Right lobe of liver (tissue), 4 donors: ENCODE results near the gene FAM174C.

ENCODE experiments used
- CTCF ChIP-seq, 4 donors: fragments of 200-600 bp in 3 of 4; fragments of 450-650 bp in 1 of 4; IDR thresholded peaks; one replicate each; pipeline versions ENCODE4 v1.5.1 to v1.8.0; 2016 to 2022; ENCODE audit warnings: antibody characterized with exemption in 4 of 4, mild to moderate bottlenecking in 2 of 4
- POLR2A ChIP-seq: fragments of 450-650 bp; IDR thresholded peaks from one replicate; pipeline ENCODE4 v1.6.1; 2017; ENCODE audit warnings: antibody characterized with exemption, mild to moderate bottlenecking
- donor health status: DM: no; HTN: no; CAD: no.
- donor health status: DM: no; HTN: no; CAD: no.
- donor health status: DM: no; HTN: yes; CAD: no.

GRCh38 chr19:1295169-1296012 is 20.1 kb downstream of the FAM174C start:
- no peak for TF ChIP-seq CTCF (IDR thresholded peaks at IDR 0.05)
- no peak for TF ChIP-seq POLR2A
